CD14-positive monocyte (primary cell): ENCODE measurements around the gene ARID1B. TPM values are rescaled to one million over a fixed set of nuclear protein-coding genes. Genes with fewer than 3 reads are reported as not detected.

Experiments used
- DNase-seq, 3 donors: peaks; one replicate each; pipeline ENCODE4 v3.0.0-alpha.2; 2011 to 2022
- H2AFZ ChIP-seq: 2 replicates; pipeline ENCODE4 v1.6.0; 2012; ENCODE audit warnings: mild to moderate bottlenecking, low read depth, low read length, inconsistent platforms; ENCODE audit not compliant: insufficient read depth, poor library complexity, severe bottlenecking
- H3K27ac ChIP-seq, 2 donors: 1 replicate in 1 of 2; 2 replicates in 1 of 2; pipeline ENCODE4 v1.5.1; 2012 to 2013; ENCODE audit warnings: low read length in 2 of 2, control low read depth in 1 of 2, inconsistent platforms in 1 of 2, low read depth in 1 of 2, mild to moderate bottlenecking in 1 of 2
- H3K27me3 ChIP-seq, 2 donors: one replicate each; pipeline versions ENCODE4 v1.6.0 to v1.6.1; 2011 to 2013; ENCODE audit warnings: low read length in 2 of 2; ENCODE audit not compliant: control insufficient read depth in 2 of 2, insufficient read depth in 2 of 2
- H3K36me3 ChIP-seq, 2 donors: replicated peaks in 1 of 2; 1 replicate in 1 of 2; 2 replicates in 1 of 2; pipeline versions ENCODE4 v1.5.1 to v1.6.1; 2012 to 2013; ENCODE audit warnings: low read length in 2 of 2, control low read depth in 1 of 2, inconsistent platforms in 1 of 2, mild to moderate bottlenecking in 1 of 2; ENCODE audit not compliant: insufficient read depth in 2 of 2, control insufficient read depth in 1 of 2
- H3K4me1 ChIP-seq, 2 donors: 1 replicate in 1 of 2; 2 replicates in 1 of 2; pipeline versions ENCODE4 v1.5.1 to v1.6.1; 2012 to 2013; ENCODE audit warnings: low read length in 2 of 2, control low read depth in 1 of 2, inconsistent platforms in 1 of 2, mild to moderate bottlenecking in 1 of 2, moderate library complexity in 1 of 2; ENCODE audit not compliant: insufficient read depth in 2 of 2, control insufficient read depth in 1 of 2
- H3K4me2 ChIP-seq: replicated peaks from 2 replicates; pipeline ENCODE3; 2012; ENCODE audit warnings: low read length, moderate library complexity, mild to moderate bottlenecking; ENCODE audit not compliant: poor library complexity, severe bottlenecking; ENCODE audit errors: extremely low read depth
- H3K4me3 ChIP-seq, 3 experiments: fragments of 200-600 bp in 1 of 3; sonication (generic) in 1 of 3; replicated peaks in 1 of 3; 1 replicate in 2 of 3; 2 replicates in 1 of 3; pipeline ENCODE4 v1.5.1; 2011 to 2013; ENCODE audit warnings: low read length in 3 of 3, mild to moderate bottlenecking in 3 of 3, control low read depth in 2 of 3, low read depth in 2 of 3, inconsistent platforms in 1 of 3, moderate library complexity in 1 of 3
- H3K79me2 ChIP-seq: 2 replicates; pipeline ENCODE4 v1.6.0; 2012; ENCODE audit warnings: mild to moderate bottlenecking, control low read depth, inconsistent platforms, low read length, moderate library complexity; ENCODE audit not compliant: insufficient read depth
- H3K9ac ChIP-seq: 2 replicates; pipeline ENCODE4 v1.6.0; 2017; ENCODE audit warnings: low read length, mild to moderate bottlenecking; ENCODE audit not compliant: insufficient read depth, poor library complexity, severe bottlenecking
- H3K9me3 ChIP-seq, 2 donors: replicated peaks in 1 of 2; 1 replicate in 1 of 2; 2 replicates in 1 of 2; pipeline versions ENCODE4 v1.5.1 to v1.6.1; 2012 to 2013; ENCODE audit warnings: low read length in 2 of 2, control low read depth in 1 of 2; ENCODE audit not compliant: control insufficient read depth in 1 of 2, insufficient read depth in 1 of 2
- H4K20me1 ChIP-seq: 2 replicates; pipeline ENCODE4 v1.6.0; 2012; ENCODE audit warnings: mild to moderate bottlenecking, low read length, control low read depth, moderate library complexity; ENCODE audit not compliant: insufficient read depth
- H3K27ac Mint-ChIP-seq, 7 donors: one replicate each; pipeline ENCODE4 v1.8.0; 2020; ENCODE audit warnings: mild to moderate bottlenecking in 7 of 7, mixed read lengths in 7 of 7, moderate library complexity in 6 of 7, inconsistent platforms in 2 of 7
- H3K27me3 Mint-ChIP-seq, 3 donors: one replicate each; pipeline ENCODE4 v1.8.0; 2021 to 2022; ENCODE audit warnings: low read depth in 3 of 3, mild to moderate bottlenecking in 3 of 3, mixed read lengths in 3 of 3, moderate library complexity in 3 of 3, inconsistent platforms in 1 of 3
- H3K36me3 Mint-ChIP-seq, 2 donors: one replicate each; pipeline ENCODE4 v1.8.0; 2020; ENCODE audit warnings: mixed read lengths in 2 of 2, inconsistent platforms in 1 of 2, mild to moderate bottlenecking in 1 of 2
- H3K4me1 Mint-ChIP-seq: one replicate; pipeline ENCODE4 v1.8.0; 2020; ENCODE audit warnings: mild to moderate bottlenecking, mixed read lengths
- H3K4me3 Mint-ChIP-seq, 2 donors: one replicate each; pipeline ENCODE4 v1.8.0; 2020; ENCODE audit warnings: mild to moderate bottlenecking in 2 of 2, mixed read lengths in 2 of 2, moderate library complexity in 1 of 2
- H3K9me3 Mint-ChIP-seq, 7 donors: one replicate each; pipeline ENCODE4 v1.8.0; 2020 to 2022; ENCODE audit warnings: mixed read lengths in 7 of 7, mild to moderate bottlenecking in 6 of 7, moderate library complexity in 6 of 7, inconsistent platforms in 2 of 7
- WGBS: methylation state at CpG from one replicate; pipeline ENCODE4 v1.1.5; 2013; ENCODE audit warnings: missing lambda C conversion rate; ENCODE audit not compliant: insufficient coverage; 5-methylcytosine and 5-hydroxymethylcytosine counted together
- intact Hi-C, 2 donors: fragments of 100-400 bp; cut with micrococcal nuclease; formaldehyde crosslinking; loops; one replicate each; pipeline versions ENCODE4 v1.15.0 to v1.15.1; 2023
- polyA plus RNA-seq, 3 donors: library from polyadenylated mRNA; depleted of rRNA in 1 of 3; unstranded in 2 of 3; stranded (reverse) in 1 of 3; fragments of 300-500 nt in 2 of 3; fragments of >200 nt in 1 of 3; fragmentation: Illumina TruSeq in 2 of 3; gene quantifications; 1 replicate in 2 of 3; 2 replicates in 1 of 3; pipeline ENCODE4 v1.2.3, GENCODE V29; 2012 to 2021
- TF ChIP-seq, protein P1 (sequence below): fragments of 200-600 bp; IDR thresholded peaks from one replicate; pipeline ENCODE4 v1.8.0; 2022; ENCODE audit warnings: antibody characterized with exemption, mild to moderate bottlenecking

ARID1B gene
- polyA plus RNA-seq, 3 donors, result 3.2 to 22.1 (median 3.8) TPM

DNA sequence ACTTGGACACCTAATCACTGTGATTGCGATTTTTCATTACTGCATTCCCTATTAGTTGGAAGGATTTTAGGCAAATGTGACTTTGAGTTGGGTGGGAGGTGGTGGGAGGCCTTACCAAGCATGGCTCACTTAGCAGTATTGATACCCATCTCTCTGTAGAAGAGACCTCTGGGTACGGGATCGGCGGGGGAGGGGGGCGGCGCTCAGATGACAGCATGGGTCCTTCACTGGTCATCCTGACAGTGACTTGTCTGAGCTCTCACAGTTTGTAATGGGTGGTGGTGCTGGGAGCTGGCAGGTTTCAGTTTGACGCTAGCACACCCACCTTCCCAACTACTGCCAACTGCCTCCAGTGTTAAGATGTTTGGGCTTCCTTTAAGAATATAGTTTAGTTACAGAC, 231.4 kb downstream of the ARID1B start:
- H3K4me3 Mint-ChIP-seq, result no peak overlapping the region
- H4K20me1 ChIP-seq, result peaks cover 91% of the 10 kb centered on the region

DNA sequence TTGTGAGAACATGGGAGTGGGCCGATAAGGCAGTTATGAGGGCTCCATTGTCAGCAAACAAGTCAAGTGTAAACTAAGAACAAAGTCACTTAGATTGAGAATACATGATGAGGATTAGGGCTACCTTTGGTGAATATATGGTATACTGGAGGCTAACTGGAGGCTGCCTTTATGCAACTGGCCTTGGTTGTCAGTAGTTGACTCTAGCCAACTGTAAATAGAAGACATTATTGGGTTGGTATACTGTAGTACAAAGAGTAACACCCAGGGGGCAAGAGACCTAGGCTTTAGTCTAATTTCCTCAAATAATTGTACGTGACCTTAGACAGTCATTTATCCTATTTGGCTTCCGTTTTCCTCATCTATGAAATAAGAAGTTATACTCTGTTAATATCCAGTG, 235.2 kb downstream of the ARID1B start:
- DNase-seq, result no peak
- no CpG with 5 or more reads among the region's 3 CpGs for WGBS
- H3K36me3 ChIP-seq, result no peaks in the 10 kb centered on the region
- H3K9me3 ChIP-seq, result no peaks in the 10 kb centered on the region
- H3K4me1 ChIP-seq, result no peaks in the 10 kb centered on the region
- H3K4me3 ChIP-seq, result no peak overlapping the region
- no peaks in the 10 kb centered on the region for H3K27me3 ChIP-seq
- TF ChIP-seq, protein P1, sequence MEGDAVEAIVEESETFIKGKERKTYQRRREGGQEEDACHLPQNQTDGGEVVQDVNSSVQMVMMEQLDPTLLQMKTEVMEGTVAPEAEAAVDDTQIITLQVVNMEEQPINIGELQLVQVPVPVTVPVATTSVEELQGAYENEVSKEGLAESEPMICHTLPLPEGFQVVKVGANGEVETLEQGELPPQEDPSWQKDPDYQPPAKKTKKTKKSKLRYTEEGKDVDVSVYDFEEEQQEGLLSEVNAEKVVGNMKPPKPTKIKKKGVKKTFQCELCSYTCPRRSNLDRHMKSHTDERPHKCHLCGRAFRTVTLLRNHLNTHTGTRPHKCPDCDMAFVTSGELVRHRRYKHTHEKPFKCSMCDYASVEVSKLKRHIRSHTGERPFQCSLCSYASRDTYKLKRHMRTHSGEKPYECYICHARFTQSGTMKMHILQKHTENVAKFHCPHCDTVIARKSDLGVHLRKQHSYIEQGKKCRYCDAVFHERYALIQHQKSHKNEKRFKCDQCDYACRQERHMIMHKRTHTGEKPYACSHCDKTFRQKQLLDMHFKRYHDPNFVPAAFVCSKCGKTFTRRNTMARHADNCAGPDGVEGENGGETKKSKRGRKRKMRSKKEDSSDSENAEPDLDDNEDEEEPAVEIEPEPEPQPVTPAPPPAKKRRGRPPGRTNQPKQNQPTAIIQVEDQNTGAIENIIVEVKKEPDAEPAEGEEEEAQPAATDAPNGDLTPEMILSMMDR, result no peak
- peaks cover 96% of the 10 kb centered on the region for H4K20me1 ChIP-seq
- H3K27ac ChIP-seq, result no peak overlapping the region
- Mint-ChIP-seq H3K4me1 (peaks cover 2% of the 10 kb centered on the region), H3K9me3 (no peaks in the 10 kb centered on the region), H3K4me3 (no peak overlapping the region), H3K27ac (no peak overlapping the region), H3K36me3 (no peaks in the 10 kb centered on the region), H3K27me3 (peaks cover 0 to 3% (median 0%) of the 10 kb centered on the region in 3 donors)
- intact Hi-C loops, result no loop called here
- H3K4me2 ChIP-seq, result no peak overlapping the region
- peaks cover 88% of the 10 kb centered on the region for H3K79me2 ChIP-seq
- H3K9ac ChIP-seq, result no peak overlapping the region
- no peak overlapping the region for H2AFZ ChIP-seq

More for the DNA sequence above, 231.4 kb downstream of the ARID1B start:
- H3K36me3 ChIP-seq, result no peaks in the 10 kb centered on the region
- H3K27ac ChIP-seq, result no peak overlapping the region
- Mint-ChIP-seq H3K36me3 (peaks cover 0 to 3% of the 10 kb centered on the region in 2 donors), H3K27ac (peak overlapping the region in 1 of 7 donors; percentile 27), H3K27me3 (peaks cover 0 to 3% (median 0%) of the 10 kb centered on the region in 3 donors), H3K4me1 (peaks cover 2% of the 10 kb centered on the region), H3K9me3 (no peaks in the 10 kb centered on the region)
- no peak overlapping the region for H3K4me3 ChIP-seq
- no peak overlapping the region for H2AFZ ChIP-seq
- no peak for DNase-seq
- intact Hi-C loops, result no loop called here
- H3K9me3 ChIP-seq, result no peaks in the 10 kb centered on the region
- no CpG with 5 or more reads among the region's 7 CpGs for WGBS
- no peaks in the 10 kb centered on the region for H3K4me1 ChIP-seq
- no peak overlapping the region for H3K4me2 ChIP-seq
- TF ChIP-seq, protein P1, result no peak
- peaks cover 81% of the 10 kb centered on the region for H3K79me2 ChIP-seq
- H3K27me3 ChIP-seq, result no peaks in the 10 kb centered on the region
- no peak overlapping the region for H3K9ac ChIP-seq
